HG03108 (cell line): ENCODE data around the gene VAT1L.

Experiments
- ATAC-seq: cut with Tn5 transposase; IDR thresholded peaks from one replicate; pipeline ENCODE4 v1.9.1; 2021; ENCODE audit warnings: moderate library complexity; ENCODE audit not compliant: unreplicated experiment

Gene VAT1L

DNA sequence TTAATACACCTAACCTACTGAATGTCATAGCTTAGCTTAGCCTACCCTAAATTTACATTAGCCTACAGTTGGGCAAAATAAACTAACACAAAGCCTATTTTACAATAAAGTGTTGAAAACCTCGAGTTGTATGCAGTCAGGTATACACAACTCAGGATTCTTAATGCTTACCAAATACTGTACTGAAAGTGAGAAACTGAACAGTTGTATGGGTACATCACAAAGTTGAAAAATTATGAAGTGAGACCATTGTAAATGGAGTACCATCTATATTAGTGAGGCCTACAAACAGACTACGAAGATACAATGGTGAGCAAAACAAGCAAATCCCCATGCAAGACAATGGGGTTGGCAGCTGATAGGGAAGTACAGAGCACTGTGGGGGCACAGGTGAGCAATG, 79.7 kb downstream of the VAT1L start:
- peak; percentile 17 for ATAC-seq

DNA sequence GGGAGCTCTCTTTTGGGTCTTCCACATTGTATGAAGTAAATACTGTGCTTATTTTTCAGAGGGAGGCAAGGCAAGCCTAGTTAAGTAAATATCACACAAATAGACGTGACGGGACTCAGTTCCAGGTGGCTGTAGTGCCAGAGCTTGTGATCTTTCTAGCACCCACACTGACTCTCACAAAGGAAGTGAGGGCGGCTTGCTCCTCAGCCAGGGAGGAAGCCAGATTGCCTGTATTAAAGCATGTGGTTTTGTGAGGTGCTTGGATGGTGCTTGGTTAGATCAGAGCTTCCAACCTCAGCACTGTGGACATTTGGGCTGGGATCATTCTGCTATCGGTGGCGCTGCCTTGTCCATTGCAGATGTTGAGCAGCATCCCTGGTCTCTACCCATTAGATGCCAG, 80.1 kb downstream of the VAT1L start:
- ATAC-seq, result peak; percentile 88

DNA sequence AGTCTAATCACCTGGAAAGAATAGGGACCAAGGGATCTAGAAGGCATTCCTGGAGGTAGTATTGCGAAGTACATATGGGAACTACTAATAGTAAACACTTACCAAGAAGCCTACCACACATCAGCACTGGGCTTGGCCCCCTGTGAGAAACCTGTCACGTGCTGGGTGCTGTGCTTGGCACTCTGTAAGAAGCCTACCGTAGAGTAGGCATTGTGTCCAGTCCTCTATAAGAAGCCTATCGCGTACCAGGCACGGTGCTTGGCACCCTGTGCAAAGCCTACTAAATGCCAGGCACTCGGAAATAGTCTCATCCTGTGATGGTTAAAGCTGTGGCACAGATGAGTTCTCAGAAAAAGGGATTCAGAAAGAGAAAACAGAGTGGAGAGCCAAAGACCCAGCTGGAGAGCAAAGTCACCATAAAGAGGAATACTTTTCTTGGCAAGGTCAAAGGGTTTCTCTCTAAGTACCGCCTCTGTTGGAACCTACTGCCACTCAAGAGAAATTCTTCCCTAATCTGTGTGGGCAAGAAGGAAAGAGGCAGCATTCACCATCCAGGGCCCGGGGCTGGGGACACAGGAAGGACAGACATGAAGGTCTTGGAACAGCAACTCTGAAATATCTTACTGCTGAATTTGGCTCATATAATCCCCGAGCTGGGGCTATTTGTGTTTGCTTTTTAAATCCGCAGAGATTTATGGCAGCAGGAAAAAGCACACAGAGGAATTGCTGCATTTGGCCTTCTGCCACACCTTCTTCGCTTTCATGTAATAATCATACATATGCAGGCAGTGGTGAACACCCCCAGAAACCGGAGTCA, 81.8 kb downstream of the VAT1L start:
- no peak for ATAC-seq

DNA sequence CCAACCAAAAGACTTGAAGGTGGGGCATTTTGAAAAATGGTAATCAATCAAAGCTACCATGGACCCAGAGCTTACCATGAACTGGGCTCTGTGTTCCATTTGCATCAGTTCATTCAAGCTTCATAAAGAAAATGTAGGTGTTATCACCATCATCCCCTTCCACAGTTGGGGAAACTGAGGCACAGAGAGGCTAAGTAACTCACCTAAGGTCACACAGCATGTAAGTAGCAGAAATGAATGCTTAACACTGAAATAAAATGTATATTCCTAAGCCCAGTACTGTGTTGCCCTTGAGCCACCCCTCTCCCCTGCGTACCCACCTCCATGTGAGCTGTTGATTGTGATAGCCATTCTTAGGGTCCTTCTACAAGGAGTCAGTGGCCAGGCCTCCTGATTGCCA, 83.6 kb downstream of the VAT1L start:
- no peak for ATAC-seq

DNA sequence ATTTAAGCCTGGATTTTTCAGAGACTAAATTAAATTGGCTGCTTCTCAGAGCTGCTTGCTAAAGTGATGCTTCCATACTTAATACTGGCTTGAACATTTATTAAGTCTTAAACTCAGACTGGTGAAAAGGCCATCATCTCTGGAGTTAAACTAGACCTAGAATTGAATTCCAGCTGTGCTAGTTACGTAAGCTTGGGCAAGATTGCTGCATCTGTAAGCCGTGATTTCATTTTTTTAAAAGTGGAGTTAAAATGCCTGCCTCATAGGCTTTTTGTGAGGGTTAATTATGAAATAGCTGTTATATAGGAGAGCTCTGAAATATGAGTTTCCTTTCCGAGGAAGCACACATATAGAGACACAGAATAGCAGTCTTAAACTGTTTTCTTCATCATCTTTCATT, 84.7 kb downstream of the VAT1L start:
- ATAC-seq, result no peak

DNA sequence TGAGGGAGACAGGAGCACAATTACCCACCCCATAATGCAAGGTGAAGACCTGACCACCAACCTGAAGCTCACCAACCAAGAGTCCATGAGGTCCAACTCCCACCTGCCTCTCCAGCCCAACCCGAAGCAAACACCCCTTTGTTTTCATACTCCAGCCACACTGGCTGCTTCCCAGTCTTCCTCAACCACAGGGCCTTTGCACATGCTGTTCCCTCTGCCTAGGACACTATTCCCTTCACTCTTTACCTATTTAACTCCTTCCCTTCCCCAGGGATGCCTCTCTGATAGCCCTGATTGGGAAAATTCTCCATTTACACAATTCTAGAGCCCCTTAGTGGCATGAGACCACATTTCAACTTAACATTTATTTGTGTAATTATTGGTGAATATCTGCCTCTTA, 86.0 kb downstream of the VAT1L start:
- no peak for ATAC-seq

DNA sequence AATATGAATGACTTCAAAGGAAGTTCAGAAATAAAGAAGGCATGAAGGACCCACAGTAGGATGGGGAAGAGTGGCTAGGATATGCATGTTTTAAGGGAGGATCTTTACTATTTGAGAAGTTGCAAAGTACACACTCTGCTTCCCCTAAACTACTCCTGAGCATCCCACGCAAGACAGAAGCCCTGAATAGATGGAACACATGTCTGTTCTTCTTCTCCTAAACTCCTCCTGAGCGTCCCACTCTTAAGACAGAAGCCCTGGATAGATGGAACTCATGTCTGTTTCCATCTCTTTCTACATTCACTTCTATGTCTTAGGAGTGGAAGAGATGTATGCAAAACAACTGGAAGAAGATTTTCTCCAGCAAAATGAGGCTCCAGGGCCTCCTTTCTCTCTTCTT, 88.4 kb downstream of the VAT1L start:
- ATAC-seq, result no peak

DNA sequence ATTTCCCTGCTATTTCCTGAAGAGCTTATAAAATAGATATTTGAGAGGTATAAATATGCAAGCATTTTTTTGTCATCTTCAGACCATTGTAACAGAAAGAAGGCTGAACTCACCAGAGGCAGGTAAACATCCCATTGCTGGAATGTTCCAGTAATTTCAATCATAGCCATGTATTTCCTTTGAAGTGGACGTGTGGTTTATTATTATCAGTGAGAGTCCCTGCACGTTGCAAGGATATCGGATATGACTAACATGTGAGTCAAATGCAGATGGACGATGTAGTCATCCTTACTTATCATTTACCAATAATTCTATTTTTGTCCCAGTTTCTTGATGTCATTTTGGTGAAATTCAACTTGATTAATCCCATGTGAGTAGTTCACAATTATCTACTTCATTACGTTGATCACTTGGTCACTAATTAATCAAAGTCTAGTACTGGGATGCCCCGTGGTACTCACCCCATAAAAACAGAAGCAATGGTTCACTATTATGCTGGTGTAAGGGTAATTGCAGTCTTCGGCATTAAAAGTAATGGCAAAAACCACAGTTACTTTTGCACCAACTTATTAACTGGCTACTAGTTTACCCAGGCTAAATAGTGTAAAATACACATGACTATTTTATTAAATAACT, 89.5 kb downstream of the VAT1L start:
- ATAC-seq, result no peak

DNA sequence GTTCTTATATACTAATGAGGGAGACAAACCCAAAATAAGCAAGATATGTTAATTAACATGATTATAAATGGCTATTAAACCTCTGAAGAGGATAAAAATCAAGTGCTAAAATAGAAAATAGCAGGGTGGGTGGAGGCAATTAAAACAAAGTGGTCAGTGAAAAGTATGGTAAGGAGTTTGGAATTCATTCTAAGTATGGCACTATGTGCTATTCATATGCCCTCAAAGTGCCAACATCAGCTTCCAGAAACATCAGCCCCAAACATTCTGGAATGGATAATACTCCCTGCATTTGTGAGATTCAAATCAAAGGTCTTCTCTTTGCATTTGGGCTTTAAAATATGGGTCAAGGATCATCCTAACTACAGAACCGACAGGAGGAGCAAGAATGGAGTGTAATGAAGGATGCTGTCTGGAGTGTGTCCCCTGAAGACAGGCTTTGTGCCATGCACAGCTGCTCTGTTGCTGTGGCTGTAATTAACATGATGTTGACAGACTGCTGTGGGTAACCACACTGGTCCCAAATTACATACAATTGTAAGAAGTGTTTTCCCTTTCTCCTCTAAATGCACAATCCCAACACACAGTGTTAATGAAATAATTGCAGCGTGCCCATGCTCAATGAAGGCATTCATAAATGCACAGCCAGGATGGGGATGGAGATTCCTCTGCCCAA, 93.1 kb downstream of the VAT1L start:
- ATAC-seq, result no peak

DNA sequence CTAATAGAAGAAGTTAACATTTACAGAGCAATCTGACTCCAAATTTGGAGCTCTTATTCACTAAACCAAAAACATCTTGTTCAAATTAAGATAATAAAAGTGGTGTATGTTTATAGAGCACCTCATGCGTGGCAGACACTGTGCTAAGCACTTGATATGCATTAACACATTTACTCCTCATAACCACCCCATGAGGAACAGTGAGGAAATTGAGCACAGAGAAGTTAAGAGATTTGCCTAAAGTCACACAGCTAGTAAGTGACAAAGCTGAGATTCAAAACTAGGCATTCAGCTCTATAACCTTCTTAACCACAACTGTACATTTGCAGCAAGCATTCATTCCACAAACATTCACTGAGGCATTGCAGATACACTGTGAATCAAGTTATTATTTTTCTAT, 94.0 kb downstream of the VAT1L start:
- ATAC-seq, result no peak

DNA sequence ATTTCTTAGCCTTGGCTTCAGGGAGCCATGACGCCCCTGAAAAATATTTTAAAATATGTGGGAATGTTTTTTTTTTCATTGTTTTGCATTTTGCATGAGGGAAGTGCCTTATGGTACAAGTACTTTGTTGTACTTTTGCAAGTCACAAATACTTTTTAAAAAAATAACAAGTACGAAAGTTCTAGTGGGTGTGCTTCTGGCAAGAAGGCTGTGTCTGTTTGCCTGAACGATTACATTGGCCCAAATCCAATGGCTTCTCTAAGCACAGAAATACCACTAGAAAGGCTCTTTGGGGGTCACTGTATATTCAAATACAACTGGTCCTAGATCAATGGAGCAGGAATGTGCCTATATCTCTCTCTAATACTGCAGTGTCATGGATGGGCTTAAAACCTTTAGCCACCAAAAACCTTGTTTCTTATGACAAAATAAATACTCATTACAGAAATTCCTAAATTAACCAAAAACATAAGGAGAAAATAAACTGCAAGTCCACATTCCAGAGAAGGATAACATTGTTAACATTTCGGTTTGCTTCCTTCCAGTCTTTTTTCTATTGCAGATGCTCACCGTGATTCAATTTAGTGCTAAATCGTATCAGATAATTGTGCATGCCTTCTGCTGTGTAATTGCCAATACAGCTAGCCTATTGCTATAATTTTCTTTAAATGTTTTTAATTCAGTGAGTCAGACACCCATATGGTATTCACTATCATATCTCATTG, 97.4 kb downstream of the VAT1L start:
- ATAC-seq, result no peak

DNA sequence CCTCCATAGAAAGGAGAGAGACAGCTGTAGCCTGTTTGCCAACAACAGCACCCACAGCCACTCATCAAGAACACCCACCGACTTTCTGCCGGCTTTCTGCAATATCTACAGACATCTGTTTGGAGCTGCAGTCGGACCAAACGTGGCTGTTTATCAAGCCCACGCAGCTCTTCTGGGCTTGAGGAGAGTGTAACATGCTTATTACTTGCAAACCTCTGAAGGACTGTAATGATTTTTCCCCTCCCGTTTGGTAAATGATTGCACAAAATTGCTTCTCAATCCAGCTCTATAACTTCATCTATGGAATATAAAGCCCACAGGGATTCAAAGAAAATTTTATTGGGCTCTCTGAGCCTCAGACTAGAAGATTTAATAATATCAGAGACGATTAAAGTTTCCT, 100.5 kb downstream of the VAT1L start:
- no peak for ATAC-seq

DNA sequence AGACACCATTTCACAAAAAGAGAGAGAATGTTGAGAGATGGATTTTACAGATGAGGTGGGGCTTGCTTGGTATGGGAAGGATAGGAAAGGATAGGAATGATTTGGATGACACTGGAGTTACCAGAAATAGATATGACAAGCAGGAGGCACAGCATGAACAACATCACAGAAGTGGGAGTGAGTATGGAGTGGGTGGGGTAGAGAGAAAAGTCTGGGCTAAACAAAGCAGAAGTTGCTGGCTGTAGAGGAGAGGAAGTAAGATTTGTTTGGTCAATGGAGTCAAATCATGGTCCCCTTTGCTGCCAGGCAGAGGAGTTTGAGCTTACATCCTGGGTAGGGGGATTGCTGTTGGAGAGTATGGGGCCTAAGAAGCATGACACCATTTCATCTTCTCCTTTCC, 101.7 kb downstream of the VAT1L start:
- no peak for ATAC-seq

DNA sequence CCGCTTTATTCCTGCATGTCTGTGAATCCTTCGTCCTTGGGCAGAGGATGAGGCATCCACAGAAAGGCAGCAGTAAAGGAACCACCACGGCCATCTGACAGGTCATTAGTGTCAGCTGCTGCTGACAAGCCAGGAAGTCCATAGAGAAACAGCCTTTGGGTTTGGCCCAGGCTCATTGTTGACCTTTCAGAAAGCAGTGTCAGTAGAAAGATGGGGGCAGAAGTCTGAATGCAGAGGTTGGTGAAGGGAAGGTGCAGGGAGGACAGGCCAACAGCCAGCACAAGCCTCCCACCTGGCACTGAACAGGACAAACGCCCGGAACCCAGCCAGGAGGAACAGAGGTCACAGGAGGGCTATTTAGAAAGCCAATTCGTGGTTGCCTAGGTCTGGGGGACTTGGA, 105.8 kb downstream of the VAT1L start:
- ATAC-seq, result no peak

DNA sequence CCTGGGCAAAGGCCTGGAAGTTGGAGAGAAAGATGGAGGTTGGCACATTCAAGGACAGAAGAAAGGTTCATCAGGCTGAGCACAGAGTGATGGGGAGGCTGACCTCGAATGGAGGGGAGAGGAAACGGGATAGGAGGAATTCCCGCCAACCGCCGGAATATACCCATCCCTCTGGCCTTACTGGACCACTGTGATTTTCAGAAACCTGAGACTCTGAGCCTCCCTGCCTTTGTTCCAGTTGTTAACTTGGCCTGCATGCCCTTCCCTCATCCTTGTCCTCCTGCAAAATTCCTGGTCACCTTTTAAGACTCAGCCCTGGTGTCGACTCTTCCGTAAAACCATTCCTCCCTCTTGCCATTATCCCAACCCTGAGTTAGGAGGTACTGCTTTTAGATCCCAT, 107.6 kb downstream of the VAT1L start:
- no peak for ATAC-seq

DNA sequence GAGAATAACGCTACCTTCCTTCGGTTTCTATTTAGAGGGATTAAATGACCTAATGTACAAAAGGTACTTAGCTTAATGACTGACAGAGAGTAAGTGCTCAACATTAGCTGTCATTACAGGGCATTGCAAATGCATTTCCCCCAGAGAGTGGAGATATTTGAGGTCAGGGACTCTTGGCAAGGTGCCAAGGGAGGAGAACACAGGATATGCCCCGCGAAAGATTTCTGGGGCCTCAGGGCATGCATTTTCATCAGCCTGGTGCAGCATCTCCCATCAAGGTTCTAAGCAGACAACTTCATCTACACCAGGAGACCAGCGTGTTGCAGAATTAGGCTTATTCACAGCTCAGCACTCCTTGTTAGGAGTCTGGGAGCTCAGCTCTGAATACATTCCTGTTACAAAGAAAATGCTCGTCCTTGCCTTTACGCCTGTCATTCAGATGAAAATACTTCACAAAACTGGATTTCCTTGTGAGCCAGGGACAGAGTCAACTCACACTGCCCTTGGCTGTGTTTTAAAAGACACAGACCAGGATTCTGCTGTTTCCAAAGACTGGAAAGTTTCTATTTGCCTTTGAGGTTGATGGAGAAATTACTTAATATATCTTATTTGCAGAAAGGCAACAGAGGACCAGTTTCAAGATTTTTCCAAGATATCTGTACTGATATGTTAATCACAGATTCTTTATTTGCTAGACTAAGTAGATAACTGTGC, 108.2 kb downstream of the VAT1L start:
- ATAC-seq, result no peak

DNA sequence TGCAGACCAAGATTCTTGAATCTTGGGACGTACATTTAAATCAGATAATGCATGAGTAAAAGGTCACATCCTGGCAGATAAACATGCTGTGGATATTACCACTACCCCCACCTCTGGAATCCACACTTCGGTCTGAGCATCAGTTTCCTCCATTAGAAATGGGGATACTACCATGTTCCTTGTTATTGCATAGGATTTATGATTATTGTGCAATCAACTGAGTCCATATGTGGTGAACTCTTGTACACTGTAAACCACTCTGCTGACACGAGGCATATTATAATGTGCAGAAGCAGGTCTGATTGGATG, 108.7 kb downstream of the VAT1L start:
- ATAC-seq, result no peak

DNA sequence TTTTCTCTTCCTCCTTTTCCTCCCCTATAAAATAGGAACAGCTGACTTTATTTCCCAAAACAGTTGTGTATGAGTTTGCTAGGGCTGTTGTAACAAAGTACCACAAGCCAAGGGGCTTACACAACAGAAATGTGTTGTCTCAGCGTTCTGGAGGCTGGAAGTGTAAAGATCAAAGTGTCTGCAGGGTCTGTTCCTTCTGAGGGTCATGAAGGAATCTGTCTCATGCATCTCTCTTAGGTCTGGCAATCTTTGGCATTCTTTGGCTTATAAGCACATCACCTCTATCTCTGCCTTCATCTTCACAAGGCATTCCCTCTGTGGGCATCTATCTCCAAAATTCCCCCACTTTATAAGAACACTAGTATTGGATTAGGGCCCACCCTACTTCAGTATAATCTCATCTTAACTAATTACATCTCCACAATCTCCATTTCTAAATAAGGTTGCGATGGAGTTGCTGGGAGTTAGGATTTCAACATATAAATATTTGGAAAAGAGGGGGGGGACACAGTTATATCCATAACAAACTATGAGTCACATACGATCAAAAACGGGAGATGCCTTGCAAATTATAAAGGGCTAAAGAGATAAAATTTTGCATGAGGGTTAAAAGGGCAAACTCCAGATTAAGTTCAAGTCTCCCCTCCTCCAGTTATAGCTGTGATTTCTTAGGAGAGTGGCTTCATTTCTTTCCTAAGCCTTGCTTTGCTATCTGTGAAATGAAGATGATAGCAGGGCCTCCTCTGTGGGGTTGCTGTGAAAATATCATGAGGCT, 109.7 kb downstream of the VAT1L start:
- no peak for ATAC-seq

DNA sequence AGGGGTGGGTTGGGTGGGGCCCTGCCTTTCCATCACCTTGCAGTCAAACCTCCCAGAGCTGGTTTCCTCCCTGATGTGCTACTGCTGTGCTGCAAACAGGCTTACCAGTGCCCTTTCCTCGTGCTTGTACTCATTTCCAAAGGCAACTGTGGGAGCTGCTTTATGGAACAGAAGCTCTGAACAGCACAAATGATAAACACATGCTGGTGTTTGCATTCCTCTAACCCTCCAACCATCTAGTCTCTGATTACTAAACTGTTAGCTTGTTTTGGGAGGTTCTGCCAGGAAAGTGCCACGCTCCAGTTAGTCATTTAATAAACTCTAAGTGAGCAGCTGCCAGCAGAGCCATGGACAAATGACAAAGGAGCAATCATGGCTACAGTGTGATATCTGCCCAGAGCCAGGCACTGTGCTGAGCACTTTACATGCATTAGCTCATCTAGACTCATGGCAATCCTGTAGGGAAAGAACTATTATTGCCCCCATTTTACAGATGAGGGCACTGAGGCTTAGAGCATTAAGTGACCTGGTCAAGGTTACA, 110.4 kb downstream of the VAT1L start:
- ATAC-seq, result no peak

DNA sequence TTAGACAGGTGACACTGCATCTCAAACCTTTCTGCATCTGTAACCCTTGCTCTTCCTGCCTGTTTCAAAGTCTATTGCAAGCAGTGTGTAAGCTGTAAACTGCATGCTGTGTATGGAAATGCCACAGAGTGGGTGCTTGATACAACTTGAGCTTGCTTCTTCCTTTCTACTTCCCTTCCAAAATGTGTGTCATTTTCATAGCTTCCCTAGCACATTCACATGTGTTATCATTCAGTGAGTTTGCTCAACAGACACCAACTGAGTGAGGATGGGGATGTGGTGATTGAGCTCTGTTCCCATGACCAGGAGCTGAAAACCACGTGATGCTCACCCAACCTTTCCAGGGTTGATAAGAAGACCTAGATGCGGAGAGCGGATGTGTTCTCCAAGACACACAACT, 111.1 kb downstream of the VAT1L start:
- ATAC-seq, result no peak
